NAMALWA (cell line): Measurements from ENCODE around the gene ANKRD16.
"Not testable (repeated sequence)": the region's sequence is repeated elsewhere in the genome, so short reads cannot be mapped to it uniquely, and the experiment has no call there.

Experiments
- DNase-seq: peaks from one replicate; pipeline ENCODE4 v3.0.0-alpha.2; 2015; ENCODE audit warnings: low spot score

The ANKRD16 gene

DNA sequence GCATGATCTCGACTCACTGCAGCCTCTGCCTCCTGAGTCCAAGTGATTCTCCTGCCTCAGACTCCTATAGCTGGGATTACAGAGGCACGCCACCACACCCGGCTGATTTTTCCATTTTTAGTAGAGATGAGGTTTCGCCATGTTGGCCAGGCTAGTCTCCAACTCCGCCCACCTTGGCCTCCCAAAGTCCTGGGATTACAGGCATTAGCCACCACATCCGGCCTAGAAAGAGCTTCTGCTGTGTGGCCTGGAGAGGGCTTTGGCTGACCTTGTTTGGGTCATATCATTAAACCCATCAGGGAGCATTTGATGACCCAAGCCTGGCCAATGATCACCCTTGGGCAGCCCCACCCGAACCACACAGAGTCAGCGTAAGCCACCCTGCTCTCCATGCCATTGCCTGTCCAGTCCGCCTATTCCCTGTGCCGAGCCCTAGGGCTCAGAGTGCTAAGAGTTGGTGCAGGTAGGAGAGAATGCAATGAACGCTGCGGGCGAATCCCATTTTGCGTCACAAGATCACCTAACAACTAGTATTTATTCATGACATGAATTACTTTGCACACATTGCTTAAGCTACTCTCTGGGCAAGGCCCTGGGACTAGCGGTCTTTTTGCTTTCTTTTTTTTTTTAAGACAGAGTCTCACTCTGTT is 54.1 kb downstream of the ANKRD16 start:
- no peak for DNase-seq

DNA sequence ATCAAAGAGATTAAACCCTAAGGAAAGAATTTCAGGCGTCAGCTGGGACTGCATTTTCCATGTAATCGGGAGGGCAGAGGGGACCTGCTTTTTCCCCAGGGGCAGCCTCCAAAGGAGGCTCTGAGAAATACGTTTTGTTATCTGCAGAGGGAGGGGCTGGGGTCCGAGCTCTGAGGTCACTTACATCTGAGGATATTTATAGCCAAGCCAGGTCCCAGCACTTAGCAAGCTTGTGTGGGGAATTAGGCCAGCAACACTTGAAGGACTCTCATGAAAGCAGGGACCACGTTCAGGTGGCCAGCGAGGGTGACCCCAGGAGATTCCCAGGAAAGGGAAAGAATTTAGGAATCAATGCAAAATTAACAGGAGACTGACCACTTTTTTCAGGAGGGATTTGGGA is 55.9 kb downstream of the ANKRD16 start:
- no peak for DNase-seq

DNA sequence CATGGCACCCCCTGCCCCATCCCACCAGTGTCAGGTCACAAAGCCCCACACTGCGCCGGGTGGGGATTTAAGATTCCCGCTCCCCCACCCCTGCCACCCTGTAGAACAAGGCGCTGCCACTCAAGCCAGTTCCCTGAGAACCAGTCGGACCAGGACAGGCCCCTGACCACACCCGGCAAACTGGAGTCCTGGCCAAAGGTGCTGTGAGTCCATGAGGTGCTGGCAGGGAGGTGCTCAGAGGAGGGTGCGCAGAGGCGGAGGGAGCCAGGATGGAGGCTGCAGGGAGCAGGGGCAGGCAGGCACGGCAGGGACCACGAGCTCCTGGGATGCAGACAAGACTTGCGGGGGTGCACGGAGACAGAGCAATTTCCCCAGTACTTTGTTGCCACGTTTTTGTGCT is 56.7 kb downstream of the ANKRD16 start:
- no peak for DNase-seq

- no peak for DNase-seq
Measured at GRCh38 chr10:5831446-5831782, 58.3 kb downstream of the ANKRD16 start.

- no peak for DNase-seq
Measured at GRCh38 chr10:5830629-5831445, 58.9 kb downstream of the ANKRD16 start.

DNA sequence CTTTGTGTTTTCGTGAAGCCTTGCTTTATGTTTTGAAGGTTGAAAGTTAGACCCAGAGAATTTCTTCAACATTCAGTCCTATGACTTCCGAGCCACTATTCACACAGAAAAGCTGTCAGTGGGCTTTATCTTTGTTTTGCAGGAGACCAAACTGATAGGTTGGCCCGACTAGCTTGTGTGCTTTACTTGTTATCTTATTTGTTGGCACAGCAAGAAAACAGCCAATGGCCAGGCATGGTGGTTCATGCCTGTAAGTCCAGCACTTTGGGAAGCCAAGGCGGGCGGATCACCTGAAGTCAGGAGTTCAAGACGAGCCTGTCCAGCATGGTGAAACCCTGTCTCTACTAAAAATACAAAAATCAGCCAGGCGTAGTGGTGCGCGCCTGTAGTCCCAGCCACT is 60.4 kb downstream of the ANKRD16 start:
- DNase-seq, result no peak

DNA sequence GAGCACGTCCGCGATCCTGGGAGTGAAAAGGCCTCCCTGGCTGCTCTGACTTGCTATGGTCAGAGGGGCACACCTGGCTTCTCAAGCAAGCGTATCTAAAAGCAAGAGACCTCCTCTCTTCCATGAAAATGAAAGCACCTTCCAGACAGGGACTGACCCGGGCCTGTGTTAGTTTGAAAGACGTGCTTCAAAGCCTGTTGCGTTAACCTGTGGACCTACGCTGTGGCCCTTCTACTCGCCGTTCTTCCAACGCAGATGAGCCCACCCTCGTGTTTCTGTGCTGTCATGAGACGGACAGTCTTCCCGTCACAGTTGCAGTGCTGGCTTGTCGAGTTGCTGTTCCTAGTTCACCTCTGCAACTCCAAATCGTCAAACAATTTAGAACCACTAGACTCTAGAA is 61.0 kb downstream of the ANKRD16 start:
- no peak for DNase-seq

DNA sequence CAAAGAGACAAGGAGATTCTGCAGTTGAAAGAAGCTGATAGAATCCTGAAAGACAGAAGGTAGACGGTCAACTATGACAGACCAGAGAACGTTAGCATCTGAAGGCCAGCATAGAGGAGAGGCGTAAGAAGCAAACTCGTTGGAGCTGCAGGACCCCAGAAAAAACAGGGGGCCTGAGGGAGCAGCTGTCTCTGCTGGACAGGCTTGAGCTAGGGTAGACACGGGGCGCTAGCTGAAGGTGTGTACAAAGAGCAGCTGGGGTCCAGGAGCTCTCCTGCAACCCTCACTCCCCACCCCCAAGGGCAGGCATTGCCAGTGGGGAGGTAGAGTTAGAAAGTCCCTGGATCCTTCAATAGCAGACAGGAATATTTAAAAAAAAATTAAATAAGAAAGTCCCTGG is 61.9 kb downstream of the ANKRD16 start:
- DNase-seq, result no peak

DNA sequence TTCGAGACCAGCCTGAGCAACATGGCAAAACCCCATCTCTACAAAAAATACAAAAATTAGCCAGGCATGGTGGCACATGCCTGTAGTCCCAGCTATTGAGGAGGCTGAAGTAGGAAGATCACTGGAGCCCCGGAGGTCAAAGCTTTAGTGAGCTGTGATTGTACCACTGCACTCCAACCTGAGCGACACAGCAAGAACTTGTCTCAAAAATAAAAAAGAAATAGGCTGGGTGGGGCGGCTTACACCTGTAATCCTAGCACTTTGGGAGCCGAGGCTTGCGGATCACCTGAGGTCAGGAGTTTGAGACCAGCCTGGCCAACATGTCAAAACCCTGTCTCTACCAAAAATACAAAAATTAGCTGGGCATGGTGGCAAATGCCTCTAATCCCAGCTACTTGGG is 63.2 kb downstream of the ANKRD16 start:
- not testable (repeated sequence) for DNase-seq

DNA sequence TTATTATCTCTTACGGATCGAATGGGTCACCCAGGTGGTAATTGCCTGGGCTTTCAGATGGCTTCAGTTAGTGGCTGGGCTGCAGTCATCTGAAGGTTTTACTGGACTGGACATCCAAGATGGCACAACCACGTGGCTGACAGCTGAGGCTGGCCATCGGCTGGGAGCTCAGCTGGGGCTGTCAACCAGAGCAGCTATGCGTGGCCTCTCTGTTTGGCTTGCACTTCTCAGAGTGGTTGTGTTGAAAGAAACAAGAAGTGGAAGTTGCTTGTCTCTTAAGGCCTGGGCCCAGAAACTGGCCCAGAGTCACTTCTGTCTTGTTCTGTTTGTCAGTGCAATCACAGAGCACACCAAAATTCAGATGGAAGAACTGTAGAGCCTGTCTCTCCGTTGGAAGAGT is 70.8 kb downstream of the ANKRD16 start:
- peak; percentile 48 for DNase-seq

DNA sequence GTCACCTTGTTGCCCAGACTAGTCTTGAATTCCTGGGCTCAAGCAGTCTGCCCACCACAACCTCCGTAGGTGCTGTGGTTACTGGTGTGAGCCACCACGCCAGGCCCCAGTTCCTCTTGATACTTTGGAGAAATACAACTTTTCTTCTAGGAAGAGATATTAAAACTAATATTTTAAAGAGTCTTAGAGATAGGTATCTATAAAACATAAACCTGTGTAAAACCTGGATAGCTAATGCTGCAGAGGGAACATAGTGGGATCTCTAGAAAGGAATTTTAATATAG is 71.7 kb downstream of the ANKRD16 start:
- no peak for DNase-seq

DNA sequence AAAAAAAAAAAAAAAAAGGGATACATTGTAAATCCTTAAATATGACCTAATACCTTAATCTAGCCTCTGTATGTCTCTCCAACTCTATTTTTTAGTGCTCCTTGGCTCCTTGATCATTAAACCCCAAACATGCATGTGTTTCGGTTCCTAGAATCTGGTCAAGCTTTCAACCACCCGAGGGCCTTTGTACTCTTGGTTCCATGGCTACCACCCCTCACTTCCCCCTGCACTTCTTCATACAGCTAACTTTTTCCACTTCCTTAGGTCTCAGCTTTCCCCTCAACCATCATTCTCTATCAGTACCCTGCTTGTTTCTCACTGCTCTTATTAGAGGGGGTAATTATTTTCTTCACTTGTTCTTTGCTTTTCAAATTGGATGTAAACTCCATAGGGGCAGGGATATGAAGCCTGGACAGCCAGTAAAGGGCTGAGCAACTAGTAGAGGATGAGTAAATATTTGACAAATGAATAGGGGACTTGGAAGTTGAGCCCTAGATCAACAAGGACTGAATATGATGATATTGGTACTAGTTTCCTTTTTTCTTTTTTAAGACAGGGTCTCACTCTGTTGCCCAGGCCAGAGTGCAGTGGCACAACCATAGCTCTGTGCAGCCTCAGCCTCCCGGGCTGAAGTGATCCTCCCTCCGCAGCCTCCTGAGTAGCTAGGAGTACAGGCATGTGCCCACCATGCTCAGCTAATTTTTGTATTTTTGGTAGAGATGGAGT is 72.2 kb downstream of the ANKRD16 start:
- DNase-seq, result peak; percentile 46

DNA sequence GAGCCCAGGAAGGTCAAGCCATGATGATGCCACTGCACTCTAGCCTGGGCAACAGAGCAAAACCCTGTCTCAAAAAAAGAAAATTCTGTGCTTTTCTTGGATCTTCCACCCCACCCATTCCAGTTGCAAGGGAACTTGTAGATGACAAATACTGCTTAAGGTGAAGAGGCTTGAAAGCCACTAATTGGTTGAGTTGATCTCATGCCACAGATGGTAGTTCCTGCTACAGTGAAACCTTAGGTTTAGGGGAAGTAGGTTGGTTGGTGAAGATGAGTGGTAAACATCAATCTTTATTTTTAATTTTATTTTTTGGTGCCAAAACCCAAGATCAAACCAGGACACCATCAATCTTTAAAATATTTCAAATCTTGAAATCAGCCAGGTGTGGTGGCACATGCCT is 73.5 kb downstream of the ANKRD16 start:
- peak; percentile 82 for DNase-seq

- DNase-seq, result peak; percentile 73
Measured at GRCh38 chr10:5814110-5815107, 75.3 kb downstream of the ANKRD16 start.

- DNase-seq, result peak; percentile 98
Measured at GRCh38 chr10:5813341-5814109, 76.2 kb downstream of the ANKRD16 start, which contains the start of gene GDI2. GDI2 (minus strand) TSS chr10:5813434; CDS start chr10:5813258, 176 bp downstream.

DNA sequence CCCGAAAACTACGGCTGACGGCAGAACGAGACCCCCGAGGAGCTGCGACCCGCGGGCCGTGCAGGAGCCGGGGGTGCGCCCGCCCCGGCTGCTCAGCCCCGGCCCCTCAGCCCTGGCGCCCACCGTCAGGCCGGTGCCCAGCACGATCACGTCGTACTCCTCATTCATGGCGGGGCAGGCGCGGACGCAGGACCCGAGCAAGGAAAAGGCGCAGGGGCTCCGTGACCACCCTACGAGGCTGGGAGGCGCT is 76.7 kb downstream of the ANKRD16 start:
- no peak for DNase-seq

- DNase-seq, result peak; percentile 59
Measured at GRCh38 chr10:5812283-5813090, 77.2 kb downstream of the ANKRD16 start.
